HG02885 (cell line): Measurements from ENCODE around the gene ANKS1B.

ENCODE experiments used
- ATAC-seq: cut with Tn5 transposase; IDR thresholded peaks from one replicate; pipeline ENCODE4 v1.9.1; 2021; ENCODE audit warnings: mild to moderate bottlenecking; ENCODE audit not compliant: unreplicated experiment, poor library complexity

The ANKS1B gene

GRCh38 chr12:98939350-98939749 lies 1045.4 kb downstream of the ANKS1B start:
- ATAC-seq = no peak

- ATAC-seq = no peak
Observed at GRCh38 chr12:98935847-98936246, 1048.9 kb downstream of the ANKS1B start.

GRCh38 chr12:98922871-98923270 lies 1061.9 kb downstream of the ANKS1B start:
- no peak for ATAC-seq

GRCh38 chr12:98918176-98918863 lies 1066.4 kb downstream of the ANKS1B start:
- no peak for ATAC-seq

- no peak for ATAC-seq
Observed at GRCh38 chr12:98916106-98916505, 1068.6 kb downstream of the ANKS1B start.

- ATAC-seq = no peak
Observed at GRCh38 chr12:98912401-98912974, 1072.2 kb downstream of the ANKS1B start.

GRCh38 chr12:98911396-98911795 lies 1073.3 kb downstream of the ANKS1B start:
- no peak for ATAC-seq

- no peak for ATAC-seq
Observed at GRCh38 chr12:98909746-98910145, 1075.0 kb downstream of the ANKS1B start.

- ATAC-seq = no peak
Observed at GRCh38 chr12:98908866-98909265, 1075.9 kb downstream of the ANKS1B start.

GRCh38 chr12:98903875-98904274 lies 1080.9 kb downstream of the ANKS1B start:
- ATAC-seq = no peak

GRCh38 chr12:98901189-98901588 lies 1083.5 kb downstream of the ANKS1B start:
- ATAC-seq = no peak

GRCh38 chr12:98896938-98897337 lies 1087.8 kb downstream of the ANKS1B start:
- ATAC-seq = no peak

- ATAC-seq = no peak
Observed at GRCh38 chr12:98895086-98895651, 1089.6 kb downstream of the ANKS1B start.

GRCh38 chr12:98894412-98895085 lies 1090.2 kb downstream of the ANKS1B start:
- no peak for ATAC-seq

GRCh38 chr12:98893675-98894411 lies 1090.9 kb downstream of the ANKS1B start:
- ATAC-seq = no peak

- ATAC-seq = no peak
Observed at GRCh38 chr12:98893126-98893674, 1091.5 kb downstream of the ANKS1B start.

- ATAC-seq = no peak
Observed at GRCh38 chr12:98885778-98886177, 1099.0 kb downstream of the ANKS1B start.

- no peak for ATAC-seq
Observed at GRCh38 chr12:98883231-98883630, 1101.5 kb downstream of the ANKS1B start.

GRCh38 chr12:98882526-98882925 lies 1102.2 kb downstream of the ANKS1B start:
- no peak for ATAC-seq

- ATAC-seq = no peak
Observed at GRCh38 chr12:98873776-98874175, 1111.0 kb downstream of the ANKS1B start.
